CD4-positive, alpha-beta memory T cell (primary cell): ENCODE data around the gene CNN3. TPM values are rescaled to one million over a fixed set of nuclear protein-coding genes. Genes with fewer than 3 reads are reported as not detected.

Experiments
- CTCF ChIA-PET: fragments of 350-600 bp; sonication (Branson Sonifier 250); formaldehyde crosslinking; loops from one replicate; lab custom pipeline; 2021; ENCODE audit warnings: inconsistent platforms; ENCODE audit not compliant: partially characterized antibody; lab: Charles Lee
- POLR2A ChIA-PET: fragments of 350-600 bp; sonication (Branson Sonifier 250); formaldehyde crosslinking; loops from one replicate; lab custom pipeline; 2021; ENCODE audit not compliant: partially characterized antibody; lab: Charles Lee
- DNase-seq, 5 donors: peaks; one replicate each; pipeline versions ENCODE4 v3.0.0 to v3.0.0-alpha.2; 2020 to 2022; ENCODE audit warnings: mixed read lengths in 1 of 5
- H3K27ac ChIP-seq: one replicate; pipeline ENCODE4 v1.7.0; 2013; ENCODE audit warnings: low read depth, low read length
- H3K27me3 ChIP-seq: 2 replicates; pipeline ENCODE4 v1.7.0; 2013; ENCODE audit warnings: mild to moderate bottlenecking, low read length, moderate library complexity; ENCODE audit not compliant: insufficient read depth
- H3K36me3 ChIP-seq: 2 replicates; pipeline ENCODE4 v1.7.0; 2013; ENCODE audit warnings: mild to moderate bottlenecking, low read length, moderate library complexity; ENCODE audit not compliant: insufficient read depth
- H3K4me1 ChIP-seq: 2 replicates; pipeline ENCODE4 v1.7.0; 2013; ENCODE audit warnings: mild to moderate bottlenecking, low read length, moderate library complexity; ENCODE audit not compliant: insufficient read depth
- H3K4me3 ChIP-seq, 2 donors: one replicate each; pipeline ENCODE4 v1.7.0; 2013; ENCODE audit warnings: low read length in 2 of 2, mild to moderate bottlenecking in 1 of 2
- H3K9me3 ChIP-seq, 2 donors: one replicate each; pipeline ENCODE4 v1.7.0; 2013; ENCODE audit warnings: low read length in 2 of 2, control low read depth in 1 of 2; ENCODE audit not compliant: control insufficient read depth in 1 of 2
- H3K27ac Mint-ChIP-seq, 7 donors: one replicate each; pipeline ENCODE4 v1.8.0; 2020 to 2021; ENCODE audit warnings: mixed read lengths in 7 of 7, mild to moderate bottlenecking in 6 of 7, inconsistent platforms in 3 of 7, moderate library complexity in 3 of 7
- H3K27me3 Mint-ChIP-seq, 2 donors: one replicate each; pipeline ENCODE4 v1.8.0; 2020 to 2021; ENCODE audit warnings: mixed read lengths in 2 of 2
- H3K36me3 Mint-ChIP-seq, 2 donors: one replicate each; pipeline ENCODE4 v1.8.0; 2020 to 2021; ENCODE audit warnings: mixed read lengths in 2 of 2, inconsistent platforms in 1 of 2, mild to moderate bottlenecking in 1 of 2
- H3K4me1 Mint-ChIP-seq, 4 donors: one replicate each; pipeline ENCODE4 v1.8.0; 2020 to 2021; ENCODE audit warnings: mixed read lengths in 4 of 4, mild to moderate bottlenecking in 1 of 4
- H3K4me3 Mint-ChIP-seq, 8 donors: one replicate each; pipeline ENCODE4 v1.8.0; 2020 to 2021; ENCODE audit warnings: mixed read lengths in 8 of 8, mild to moderate bottlenecking in 7 of 8, moderate library complexity in 6 of 8, inconsistent platforms in 3 of 8
- H3K9me3 Mint-ChIP-seq, 8 donors: one replicate each; pipeline ENCODE4 v1.8.0; 2020 to 2021; ENCODE audit warnings: mixed read lengths in 8 of 8, mild to moderate bottlenecking in 5 of 8, inconsistent platforms in 3 of 8, moderate library complexity in 1 of 8
- intact Hi-C: fragments of 100-400 bp; cut with micrococcal nuclease; formaldehyde crosslinking; loops from one replicate; pipeline ENCODE4 v1.15.1; 2023
- polyA plus RNA-seq, 2 donors: library from polyadenylated mRNA; unstranded; fragments of 300-500 nt; fragmentation: Illumina TruSeq; gene quantifications; one replicate each; pipeline ENCODE4 v1.2.3, GENCODE V29; 2021
- total RNA-seq, 2 experiments: library from RNA; stranded (reverse); gene quantifications; one replicate each; pipeline ENCODE4 v1.2.3, GENCODE V29; 2021

The CNN3 gene
- total and polyA plus RNA-seq, 4 experiments from 2014 or later = 1.9 to 3.2 (median 2.4) TPM

- Histone ChIP-seq H3K27ac (no peak overlapping the region), H3K27me3 (no peaks in the 10 kb centered on the region), H3K4me3 (no peak overlapping the region), H3K36me3 (no peaks in the 10 kb centered on the region), H3K4me1 (no peaks in the 10 kb centered on the region), H3K9me3 (no peaks in the 10 kb centered on the region)
- DNase-seq = no peak
- POLR2A ChIA-PET = no interaction called here
- Mint-ChIP-seq H3K27me3 (peaks cover 5% of the 10 kb centered on the region in 2 donors), H3K27ac (no peak overlapping the region), H3K9me3 (no peaks in the 10 kb centered on the region), H3K4me1 (no peaks in the 10 kb centered on the region), H3K36me3 (no peaks in the 10 kb centered on the region), H3K4me3 (no peak overlapping the region)
- intact Hi-C loops = no loop called here
- CTCF ChIA-PET = interaction anchor here (2.3 kb wide), 1 partner anchor 20 kb away, joined by 8 read pairs; no protein-coding TSS in a partner anchor
These were observed 52.5 kb downstream of the CNN3 start for GRCh38 chr1:94874423-94874822.

- Mint-ChIP-seq H3K27me3 (peaks cover 5% of the 10 kb centered on the region in 2 donors), H3K4me1 (no peaks in the 10 kb centered on the region), H3K4me3 (no peak overlapping the region), H3K36me3 (no peaks in the 10 kb centered on the region), H3K9me3 (no peaks in the 10 kb centered on the region), H3K27ac (no peak overlapping the region)
- Histone ChIP-seq H3K4me3 (no peak overlapping the region), H3K27ac (no peak overlapping the region), H3K4me1 (no peaks in the 10 kb centered on the region), H3K36me3 (no peaks in the 10 kb centered on the region), H3K9me3 (no peaks in the 10 kb centered on the region), H3K27me3 (no peaks in the 10 kb centered on the region)
- intact Hi-C loops = no loop called here
- no peak for DNase-seq
- ChIA-PET POLR2A (no interaction called here), CTCF (interaction anchor here (2.0 to 2.3 kb wide), 2 partner anchors 19 to 20 kb away, joined by 5 to 8 read pairs; no protein-coding TSS in a partner anchor)
These were observed 53.2 kb downstream of the CNN3 start for GRCh38 chr1:94873520-94874351.

DNA sequence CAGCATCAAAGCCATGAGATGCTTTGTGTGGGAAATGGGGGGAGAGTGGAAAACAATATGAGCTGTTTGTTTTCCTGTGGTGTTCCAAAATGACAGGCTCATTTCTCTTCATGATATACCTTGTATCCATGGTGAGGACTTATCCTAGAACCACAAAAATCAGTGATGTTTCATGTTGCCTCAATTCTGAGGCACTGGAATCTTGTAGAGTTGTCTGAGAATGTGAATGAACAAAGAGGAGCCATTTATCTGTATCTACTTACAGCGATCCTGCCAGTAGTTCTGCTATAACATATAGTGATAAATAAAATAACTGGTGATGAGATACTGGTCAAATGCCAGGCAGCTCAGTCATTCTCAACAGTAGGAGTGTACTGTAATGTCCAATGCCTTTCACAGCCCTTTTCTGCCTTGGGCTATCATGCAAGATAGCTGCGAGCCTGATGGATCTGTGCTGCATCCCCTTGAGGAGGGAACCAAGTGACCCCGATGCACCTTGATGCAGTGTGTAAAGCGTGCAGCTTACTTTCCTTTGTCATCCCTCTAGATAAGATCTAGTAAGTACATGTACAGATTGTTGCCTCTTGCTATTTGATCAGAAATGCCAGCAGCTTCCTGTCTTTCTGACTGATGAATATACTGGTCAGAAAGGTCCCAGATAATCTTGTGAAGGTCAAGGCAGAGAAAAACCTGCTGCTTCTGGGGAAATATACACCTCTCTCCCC lies 54.0 kb downstream of the CNN3 start:
- H3K27ac ChIP-seq = no peak overlapping the region
- ChIA-PET CTCF (interaction anchor here (2.0 kb wide), 1 partner anchor 18 kb away, joined by 5 read pairs; no protein-coding TSS in a partner anchor), POLR2A (no interaction called here)
- H3K36me3 ChIP-seq = no peaks in the 10 kb centered on the region
- Mint-ChIP-seq H3K9me3 (no peaks in the 10 kb centered on the region), H3K27ac (no peak overlapping the region), H3K4me1 (no peaks in the 10 kb centered on the region), H3K4me3 (no peak overlapping the region), H3K27me3 (peaks cover 5% of the 10 kb centered on the region in 2 donors), H3K36me3 (no peaks in the 10 kb centered on the region)
- intact Hi-C loops = no loop called here
- DNase-seq = no peak
- H3K27me3 ChIP-seq = no peaks in the 10 kb centered on the region
- no peaks in the 10 kb centered on the region for H3K4me1 ChIP-seq
- no peak overlapping the region for H3K4me3 ChIP-seq
- H3K9me3 ChIP-seq = no peaks in the 10 kb centered on the region

- no peaks in the 10 kb centered on the region for H3K9me3 ChIP-seq
- POLR2A ChIA-PET = no interaction called here
- intact Hi-C loops = no loop called here
- H3K27me3 Mint-ChIP-seq = peaks cover 3 to 5% of the 10 kb centered on the region in 2 donors
- H3K4me1 ChIP-seq = no peaks in the 10 kb centered on the region
- H3K27me3 ChIP-seq = no peaks in the 10 kb centered on the region
- H3K4me3 ChIP-seq = no peak overlapping the region
- no peak overlapping the region for H3K27ac Mint-ChIP-seq
- CTCF ChIA-PET = no interaction called here
- H3K9me3 Mint-ChIP-seq = no peaks in the 10 kb centered on the region
- no peak overlapping the region for H3K27ac ChIP-seq
- DNase-seq = no peak
- no peaks in the 10 kb centered on the region for H3K36me3 Mint-ChIP-seq
- no peak overlapping the region for H3K4me3 Mint-ChIP-seq
- no peaks in the 10 kb centered on the region for H3K36me3 ChIP-seq
- H3K4me1 Mint-ChIP-seq = no peaks in the 10 kb centered on the region
These were observed 55.9 kb downstream of the CNN3 start for GRCh38 chr1:94871031-94871430.

GRCh38 chr1:94866164-94866807 lies 60.6 kb downstream of the CNN3 start:
- no peaks in the 10 kb centered on the region for H3K36me3 Mint-ChIP-seq
- H3K4me3 Mint-ChIP-seq = no peak overlapping the region
- no peaks in the 10 kb centered on the region for H3K9me3 Mint-ChIP-seq
- ChIA-PET CTCF (interaction anchor here (1.8 to 2.3 kb wide), 2 partner anchors 12 to 177 kb away, joined by 8 to 12 read pairs; no protein-coding TSS in a partner anchor), POLR2A (no interaction called here)
- no peak overlapping the region for H3K27ac Mint-ChIP-seq
- no peaks in the 10 kb centered on the region for H3K36me3 ChIP-seq
- no peak overlapping the region for H3K4me3 ChIP-seq
- peaks cover 0 to 2% of the 10 kb centered on the region in 2 donors for H3K27me3 Mint-ChIP-seq
- no peak overlapping the region for H3K27ac ChIP-seq
- no peaks in the 10 kb centered on the region for H3K9me3 ChIP-seq
- no peak for DNase-seq
- no peaks in the 10 kb centered on the region for H3K4me1 ChIP-seq
- no peaks in the 10 kb centered on the region for H3K4me1 Mint-ChIP-seq
- intact Hi-C loops = no loop called here
- no peaks in the 10 kb centered on the region for H3K27me3 ChIP-seq

GRCh38 chr1:94865360-94865759 lies 61.5 kb downstream of the CNN3 start:
- no peak overlapping the region for H3K27ac ChIP-seq
- no peaks in the 10 kb centered on the region for H3K27me3 ChIP-seq
- intact Hi-C loops = no loop called here
- no peak overlapping the region for H3K27ac Mint-ChIP-seq
- no peaks in the 10 kb centered on the region for H3K36me3 ChIP-seq
- ChIA-PET POLR2A (no interaction called here), CTCF (interaction anchor here (1.8 to 2.3 kb wide), 2 partner anchors 11 to 178 kb away, joined by 8 to 12 read pairs; no protein-coding TSS in a partner anchor)
- DNase-seq = no peak
- H3K36me3 Mint-ChIP-seq = no peaks in the 10 kb centered on the region
- H3K27me3 Mint-ChIP-seq = peaks cover 0 to 2% of the 10 kb centered on the region in 2 donors
- no peaks in the 10 kb centered on the region for H3K4me1 ChIP-seq
- H3K4me3 ChIP-seq = no peak overlapping the region
- H3K9me3 Mint-ChIP-seq = no peaks in the 10 kb centered on the region
- no peaks in the 10 kb centered on the region for H3K9me3 ChIP-seq
- H3K4me1 Mint-ChIP-seq = no peaks in the 10 kb centered on the region
- H3K4me3 Mint-ChIP-seq = no peak overlapping the region

DNA sequence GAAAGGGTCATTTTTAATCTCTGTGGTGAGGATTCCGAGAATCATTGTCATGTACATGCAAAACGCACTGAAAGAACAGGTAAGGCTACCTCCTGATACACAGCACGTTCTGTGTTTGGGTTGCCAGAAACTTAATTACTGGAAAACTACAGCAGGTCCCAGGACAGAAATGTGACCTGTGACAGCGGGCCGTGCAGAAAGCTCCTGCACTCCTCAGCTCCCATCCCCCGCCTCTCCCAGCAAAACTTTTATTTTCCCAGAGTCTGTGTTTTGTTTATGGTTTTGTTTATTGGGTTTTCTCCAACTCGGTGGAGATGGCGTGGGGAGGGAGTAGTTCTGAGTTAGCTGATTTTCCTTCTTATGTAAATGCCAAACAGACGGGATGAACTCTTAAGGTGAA lies 62.1 kb downstream of the CNN3 start:
- H3K27ac Mint-ChIP-seq = no peak overlapping the region
- CTCF ChIA-PET = interaction anchor here (0.9 to 2.3 kb wide), 3 partner anchors 10 to 179 kb away, joined by 3 to 12 read pairs (median 8); no protein-coding TSS in a partner anchor
- POLR2A ChIA-PET = no interaction called here
- no peaks in the 10 kb centered on the region for H3K36me3 ChIP-seq
- H3K9me3 Mint-ChIP-seq = no peaks in the 10 kb centered on the region
- peaks cover 0 to 5% of the 10 kb centered on the region in 2 donors for H3K27me3 Mint-ChIP-seq
- no peaks in the 10 kb centered on the region for H3K4me1 Mint-ChIP-seq
- H3K36me3 Mint-ChIP-seq = no peaks in the 10 kb centered on the region
- no peaks in the 10 kb centered on the region for H3K9me3 ChIP-seq
- no peak overlapping the region for H3K4me3 ChIP-seq
- no peaks in the 10 kb centered on the region for H3K27me3 ChIP-seq
- H3K4me3 Mint-ChIP-seq = no peak overlapping the region
- intact Hi-C loops = no loop called here
- no peaks in the 10 kb centered on the region for H3K4me1 ChIP-seq
- DNase-seq = no peak
- no peak overlapping the region for H3K27ac ChIP-seq
